Small intestine (tissue), 7 donors: Measurements from ENCODE around the gene DOCK1. TPM values are rescaled to one million over a fixed set of nuclear protein-coding genes. Genes with fewer than 3 reads are reported as not detected.

Source experiments
- DNase-seq, 2 donors: peaks; one replicate each; pipeline versions ENCODE4 v3.0.0 to v3.0.0-alpha.2; 2013
- FAIRE-seq: peaks from 2 replicates; lab custom pipeline; 2012; peaks lifted over from hg19 to GRCh38; lab: Jason Lieb, UNC
- H3K27ac ChIP-seq, 3 donors: one replicate each; pipeline ENCODE4 v1.5.1; 2013; ENCODE audit warnings: low read length in 2 of 3, mild to moderate bottlenecking in 2 of 3, control low read depth in 1 of 3, inconsistent platforms in 1 of 3, low read depth in 1 of 3, moderate library complexity in 1 of 3
- H3K27me3 ChIP-seq, 3 donors: one replicate each; pipeline ENCODE4 v1.6.1; 2013; ENCODE audit warnings: low read length in 3 of 3, inconsistent platforms in 1 of 3; ENCODE audit not compliant: control insufficient read depth in 3 of 3, insufficient read depth in 3 of 3
- H3K36me3 ChIP-seq, 3 donors: one replicate each; pipeline ENCODE4 v1.6.1; 2013; ENCODE audit warnings: low read length in 3 of 3, inconsistent platforms in 1 of 3, low read depth in 1 of 3, mild to moderate bottlenecking in 1 of 3, moderate library complexity in 1 of 3; ENCODE audit not compliant: control insufficient read depth in 3 of 3, insufficient read depth in 2 of 3
- H3K4me1 ChIP-seq, 3 donors: one replicate each; pipeline ENCODE4 v1.6.1; 2013; ENCODE audit warnings: low read length in 2 of 3, inconsistent platforms in 1 of 3, low read depth in 1 of 3, mild to moderate bottlenecking in 1 of 3, moderate library complexity in 1 of 3; ENCODE audit not compliant: control insufficient read depth in 3 of 3, insufficient read depth in 2 of 3
- H3K4me3 ChIP-seq, 3 donors: one replicate each; pipeline ENCODE4 v1.5.1; 2013; ENCODE audit warnings: low read length in 3 of 3, control low read depth in 1 of 3, inconsistent platforms in 1 of 3, low read depth in 1 of 3, mild to moderate bottlenecking in 1 of 3, moderate library complexity in 1 of 3
- H3K9me3 ChIP-seq, 2 donors: one replicate each; pipeline ENCODE4 v1.6.1; 2013; ENCODE audit warnings: low read depth in 1 of 2, low read length in 1 of 2; ENCODE audit not compliant: control insufficient read depth in 2 of 2, insufficient read depth in 1 of 2
- WGBS, 3 donors: extraction: QIAGEN DNeasy Blood & Tissue Kit; methylation state at CpG; one replicate each; pipeline ENCODE4 v1.1.7; 2013; 5-methylcytosine and 5-hydroxymethylcytosine counted together
- polyA plus RNA-seq, 4 donors: library from polyadenylated mRNA; stranded (reverse) in 3 of 4; unstranded in 1 of 4; fragments of 200-250 nt in 3 of 4; fragments of 120-200 nt in 1 of 4; gene quantifications; one replicate each; pipeline versions ENCODE4 v1.2.1 to v1.2.3, GENCODE V29; 2013
- donor health status: healthy with polysubstance abuse.
- donor health status: control.
- donor health status: control.
- donor health status: Bipolar disorder and iron deficiency.
- donor health status: healthy.

DOCK1 gene
- polyA plus RNA-seq, 4 donors = 16.8 to 27.0 (median 22.1) TPM

DNA sequence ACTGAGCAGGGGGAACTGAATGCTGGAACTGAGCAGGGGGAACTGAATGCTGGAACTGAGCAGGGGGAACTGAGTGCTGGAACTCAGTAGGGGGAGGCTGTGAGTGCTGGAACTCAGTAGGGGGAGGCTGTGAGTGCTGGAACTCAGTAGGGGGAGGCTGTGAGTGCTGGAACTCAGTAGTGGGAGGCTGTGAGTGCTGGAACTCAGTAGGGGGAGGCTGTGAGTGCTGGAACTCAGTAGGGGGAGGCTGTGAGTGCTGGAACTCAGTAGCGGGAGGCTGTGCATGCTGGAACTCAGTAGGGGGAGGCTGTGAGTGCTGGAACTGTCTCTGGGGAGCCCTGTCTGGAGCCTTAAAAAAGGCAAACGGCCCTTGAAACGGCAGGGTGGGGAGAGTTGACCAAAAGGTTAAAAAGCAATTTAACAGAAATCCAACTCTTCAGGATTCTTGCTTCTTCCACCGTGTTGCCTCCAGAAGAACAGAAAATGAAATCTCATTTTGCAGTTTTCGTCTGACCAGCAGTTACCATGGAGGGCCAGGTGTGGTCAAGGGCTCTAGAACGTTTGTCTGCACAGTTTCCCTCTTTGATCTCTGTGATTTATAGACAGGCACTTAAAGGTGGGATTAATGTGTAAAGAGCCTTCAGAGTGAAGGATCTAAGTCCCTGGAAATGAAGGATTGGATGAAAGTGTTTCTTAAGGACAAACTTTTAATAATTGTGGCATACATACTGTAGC lies 19.1 kb downstream of the DOCK1 start:
- FAIRE-seq = no peak

DNA sequence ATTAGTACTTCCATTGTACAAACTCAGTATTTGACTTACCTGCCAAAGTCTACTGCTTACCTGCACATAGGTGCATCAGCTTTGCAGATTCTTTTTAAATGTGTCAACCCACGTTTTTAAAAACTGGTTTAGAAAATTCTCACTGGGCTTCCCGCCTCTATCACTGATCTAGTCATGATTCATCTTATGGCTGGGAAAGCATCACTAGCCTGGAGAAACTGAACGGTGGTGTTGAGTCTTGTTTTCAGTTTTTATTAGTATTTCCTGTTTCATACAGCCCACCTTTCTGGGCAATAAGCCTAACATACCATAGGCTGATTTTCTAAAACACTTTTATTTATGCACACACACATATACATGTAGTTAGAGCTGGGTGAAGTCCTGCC lies 19.7 kb downstream of the DOCK1 start:
- no peaks in the 10 kb centered on the region for H3K9me3 ChIP-seq
- H3K4me3 ChIP-seq = no peak overlapping the region
- peaks cover 0 to 5% (median 0%) of the 10 kb centered on the region in 3 donors for H3K4me1 ChIP-seq
- peaks cover 0 to 23% (median 0%) of the 10 kb centered on the region in 3 donors for H3K36me3 ChIP-seq
- FAIRE-seq (no peak), DNase-seq (no peak)
- 44 to 52% (median 45%) methylated on average over 3 of the region's 3 CpGs for WGBS, 3 donors
- H3K27ac ChIP-seq = no peak overlapping the region
- H3K27me3 ChIP-seq = no peaks in the 10 kb centered on the region

More for the DNA sequence above, 19.1 kb downstream of the DOCK1 start:
- Histone ChIP-seq H3K36me3 (peaks cover 0 to 27% (median 0%) of the 10 kb centered on the region in 3 donors), H3K9me3 (no peaks in the 10 kb centered on the region), H3K4me1 (peaks cover 0 to 4% (median 0%) of the 10 kb centered on the region in 3 donors), H3K27ac (no peak overlapping the region), H3K4me3 (no peak overlapping the region), H3K27me3 (no peaks in the 10 kb centered on the region)
- 24 to 39% (median 37%) methylated on average over 6 of the region's 6 CpGs for WGBS, 3 donors
- no peak for DNase-seq

DNA sequence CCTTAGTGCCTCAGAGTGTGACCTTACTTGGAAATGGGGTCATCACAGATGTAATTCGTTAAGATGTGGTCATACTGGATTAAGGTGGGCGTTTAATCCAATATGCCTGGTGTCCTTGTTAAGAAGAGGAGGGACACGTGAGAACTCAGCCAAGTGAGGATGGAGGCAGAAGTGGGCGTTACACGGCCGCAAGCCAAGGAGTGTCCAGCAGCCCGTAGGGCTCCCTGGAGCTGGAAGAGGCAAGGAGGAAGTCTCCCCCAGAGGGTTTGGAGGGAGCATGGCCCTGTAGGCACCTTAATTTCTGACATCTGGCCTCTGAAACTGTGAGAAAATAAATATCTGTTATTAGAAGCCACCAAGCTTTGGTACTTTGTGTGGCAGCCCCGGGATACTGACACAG lies 21.3 kb downstream of the DOCK1 start:
- Histone ChIP-seq H3K4me3 (no peak overlapping the region), H3K9me3 (no peaks in the 10 kb centered on the region), H3K27ac (no peak overlapping the region), H3K36me3 (peaks cover 0 to 29% (median 0%) of the 10 kb centered on the region in 3 donors), H3K4me1 (peaks cover 0 to 7% (median 7%) of the 10 kb centered on the region in 3 donors), H3K27me3 (no peaks in the 10 kb centered on the region)
- DNase-seq (no peak), FAIRE-seq (no peak)
- 86 to 89% (median 89%) methylated on average over 8 of the region's 8 CpGs for WGBS, 3 donors

DNA sequence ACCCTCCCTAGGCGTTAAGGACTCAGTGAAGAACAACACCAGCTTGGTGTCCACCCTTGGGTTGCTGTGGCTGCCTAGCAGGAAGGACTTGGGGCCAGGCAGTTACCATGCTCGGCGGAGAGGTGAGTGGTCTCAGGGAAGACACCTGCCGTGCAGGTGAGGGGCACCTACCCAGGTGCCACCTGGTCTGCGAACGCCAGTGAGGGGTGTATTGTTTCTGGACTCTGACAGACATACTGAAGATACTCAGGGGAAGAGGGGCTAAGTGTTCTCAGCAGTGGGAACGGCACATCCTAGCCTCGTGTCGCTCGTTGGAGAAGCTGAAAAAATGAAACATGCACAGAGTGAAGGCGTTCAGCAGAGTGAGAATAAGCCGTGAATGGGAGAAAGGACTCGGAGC lies 22.6 kb downstream of the DOCK1 start:
- Histone ChIP-seq H3K4me3 (no peak overlapping the region), H3K4me1 (peaks cover 0 to 7% (median 7%) of the 10 kb centered on the region in 3 donors), H3K27me3 (no peaks in the 10 kb centered on the region), H3K36me3 (peaks cover 0 to 30% (median 0%) of the 10 kb centered on the region in 3 donors), H3K9me3 (no peaks in the 10 kb centered on the region), H3K27ac (no peak overlapping the region)
- WGBS, 3 donors = 95 to 96% (median 95%) methylated on average over 13 of the region's 13 CpGs
- DNase-seq (no peak), FAIRE-seq (no peak)

DNA sequence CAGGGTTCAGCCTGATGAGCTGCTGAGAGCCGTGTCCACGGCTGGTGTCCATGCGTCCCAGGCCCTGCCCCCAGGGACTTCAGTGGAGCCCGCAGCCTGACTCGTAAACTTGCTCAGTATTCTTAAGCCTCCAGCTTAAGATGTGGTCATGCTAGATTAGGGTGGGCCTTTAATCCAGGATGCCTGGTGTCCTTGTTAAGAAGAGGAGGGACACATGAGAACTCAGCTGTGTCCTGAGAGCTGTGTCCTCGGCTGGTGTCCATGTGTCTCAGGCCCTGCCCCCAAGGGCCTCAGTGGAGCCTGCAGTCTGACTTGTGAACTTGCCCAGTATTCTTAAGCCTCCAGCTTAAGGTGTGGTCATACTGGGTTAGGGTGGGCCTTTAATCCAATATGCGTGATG lies 23.0 kb downstream of the DOCK1 start:
- Histone ChIP-seq H3K4me3 (no peak overlapping the region), H3K27ac (no peak overlapping the region), H3K4me1 (peaks cover 0 to 7% (median 7%) of the 10 kb centered on the region in 3 donors), H3K36me3 (peaks cover 0 to 31% (median 0%) of the 10 kb centered on the region in 3 donors), H3K27me3 (no peaks in the 10 kb centered on the region), H3K9me3 (no peaks in the 10 kb centered on the region)
- DNase-seq = no peak
- FAIRE-seq = no peak
- WGBS, 3 donors = 91 to 96% (median 91%) methylated on average over 7 of the region's 7 CpGs

DNA sequence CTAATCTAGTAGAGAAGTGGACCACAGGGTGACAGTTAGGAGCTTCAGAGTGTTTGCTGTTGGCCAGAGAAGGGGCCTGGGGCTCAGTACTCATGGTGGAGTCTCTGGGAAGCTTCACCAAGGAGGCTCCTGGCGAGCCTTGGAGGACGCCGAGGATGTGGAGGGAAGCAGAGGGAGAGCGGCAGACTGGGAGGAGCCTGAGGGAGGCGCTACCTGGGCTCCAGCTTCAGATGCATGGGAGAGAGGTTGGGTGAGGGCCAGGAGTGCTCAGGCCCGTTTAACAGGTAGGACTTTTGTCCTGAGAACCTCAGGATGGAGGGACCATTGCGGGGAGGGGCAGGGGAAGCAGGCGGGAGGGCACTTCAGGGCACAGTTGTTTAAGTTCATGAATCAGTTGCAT lies 24.2 kb downstream of the DOCK1 start:
- Histone ChIP-seq H3K27me3 (no peaks in the 10 kb centered on the region), H3K27ac (no peak overlapping the region), H3K4me1 (peaks cover 0 to 7% (median 7%) of the 10 kb centered on the region in 3 donors), H3K4me3 (no peak overlapping the region), H3K9me3 (no peaks in the 10 kb centered on the region), H3K36me3 (peaks cover 0 to 31% (median 0%) of the 10 kb centered on the region in 3 donors)
- 76 to 84% (median 82%) methylated on average over 8 of the region's 8 CpGs for WGBS, 3 donors
- DNase-seq (no peak), FAIRE-seq (no peak)

DNA sequence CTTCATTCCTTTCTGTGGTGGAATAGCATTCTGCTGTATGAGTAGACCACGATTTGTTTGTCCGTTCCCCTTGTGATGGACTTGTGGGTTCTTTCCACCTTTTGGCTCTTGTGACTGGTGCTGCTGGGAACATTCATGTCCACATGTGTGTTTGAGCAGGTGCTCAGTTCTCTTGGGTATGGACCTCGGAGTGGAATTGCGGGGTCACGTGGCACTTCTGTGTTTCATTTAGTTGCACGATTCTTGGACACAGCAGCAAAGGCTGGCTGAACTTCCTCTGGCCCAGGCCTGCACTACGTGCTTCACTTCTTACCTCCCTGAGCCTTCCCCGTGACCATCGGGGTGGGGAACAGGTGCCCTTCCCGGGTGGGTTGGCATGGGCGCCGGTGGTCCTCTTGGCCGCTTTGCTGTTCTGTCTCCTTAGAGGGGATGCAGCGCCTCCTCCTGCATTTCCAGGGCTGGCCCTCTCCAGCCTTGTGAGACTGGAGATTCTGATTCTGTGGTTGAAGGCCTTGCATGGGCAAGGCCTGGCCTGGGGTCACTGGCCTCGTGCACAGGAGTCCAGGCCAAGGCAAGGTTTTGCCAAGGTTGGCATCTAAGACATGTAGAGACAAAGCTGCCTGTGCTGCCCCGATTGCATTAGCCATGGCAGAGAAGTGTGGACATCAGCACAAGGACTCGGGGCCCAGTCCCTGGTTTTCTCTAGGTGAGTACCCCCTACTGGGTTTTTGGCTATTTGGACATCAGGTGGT lies 25.1 kb downstream of the DOCK1 start:
- Histone ChIP-seq H3K4me1 (peaks cover 0 to 7% (median 7%) of the 10 kb centered on the region in 3 donors), H3K36me3 (peaks cover 0 to 31% (median 0%) of the 10 kb centered on the region in 3 donors), H3K27me3 (no peaks in the 10 kb centered on the region), H3K27ac (no peak overlapping the region), H3K9me3 (no peaks in the 10 kb centered on the region), H3K4me3 (no peak overlapping the region)
- WGBS, 3 donors = 81 to 85% (median 84%) methylated on average over 17 of the region's 17 CpGs
- FAIRE-seq = no peak
- DNase-seq = no peak

DNA sequence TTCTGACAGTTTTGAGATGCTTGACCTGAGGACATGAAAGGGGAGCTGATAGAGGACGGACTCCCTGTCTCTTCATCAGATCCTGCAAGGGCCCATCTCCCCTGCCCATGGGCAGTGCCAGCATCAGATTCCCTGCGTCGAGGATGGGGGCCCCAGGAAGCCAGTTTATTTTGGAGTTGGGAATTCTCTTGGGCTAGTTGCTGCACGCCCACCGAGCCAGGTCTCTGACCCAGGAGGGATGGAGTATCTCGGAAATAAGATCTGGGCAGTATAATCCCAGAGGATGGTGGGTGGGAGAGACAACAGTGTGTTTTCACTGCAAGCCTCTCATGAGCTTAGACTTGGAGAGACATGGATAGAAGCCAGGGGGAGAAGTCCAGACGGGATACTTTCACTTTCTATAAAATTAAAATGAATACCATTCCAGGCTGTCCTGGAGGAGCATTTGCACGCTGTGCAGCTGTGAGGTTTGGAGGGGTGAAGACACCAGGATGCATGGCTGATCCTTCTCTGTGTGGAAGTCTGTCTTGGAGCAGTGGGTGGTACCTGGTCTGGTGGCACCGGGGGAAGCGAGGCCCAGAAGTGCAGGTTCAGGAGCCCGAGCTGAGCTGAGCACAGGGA lies 25.8 kb downstream of the DOCK1 start:
- no peak overlapping the region for H3K4me3 ChIP-seq
- H3K36me3 ChIP-seq = peaks cover 0 to 31% (median 0%) of the 10 kb centered on the region in 3 donors
- no peak overlapping the region for H3K27ac ChIP-seq
- DNase-seq (peak in 1 of 2 donors; percentile 63), FAIRE-seq (no peak)
- WGBS, 3 donors = 31 to 42% (median 36%) methylated on average over 11 of the region's 11 CpGs
- H3K9me3 ChIP-seq = no peaks in the 10 kb centered on the region
- H3K4me1 ChIP-seq = peaks cover 0 to 7% (median 7%) of the 10 kb centered on the region in 3 donors
- no peaks in the 10 kb centered on the region for H3K27me3 ChIP-seq
